NCI-H1436 treated with DMSO at 0.1 percent for 48 hours (cell line): ENCODE results near the gene RSPO1.
"Not testable (repeated sequence)": the region's sequence is repeated elsewhere in the genome, so short reads cannot be mapped to it uniquely, and the experiment has no call there.

Experiments
- DNase-seq: peaks from one replicate; lab custom pipeline; 2025; lab: John Stamatoyannopoulos, UW

Gene RSPO1

DNA sequence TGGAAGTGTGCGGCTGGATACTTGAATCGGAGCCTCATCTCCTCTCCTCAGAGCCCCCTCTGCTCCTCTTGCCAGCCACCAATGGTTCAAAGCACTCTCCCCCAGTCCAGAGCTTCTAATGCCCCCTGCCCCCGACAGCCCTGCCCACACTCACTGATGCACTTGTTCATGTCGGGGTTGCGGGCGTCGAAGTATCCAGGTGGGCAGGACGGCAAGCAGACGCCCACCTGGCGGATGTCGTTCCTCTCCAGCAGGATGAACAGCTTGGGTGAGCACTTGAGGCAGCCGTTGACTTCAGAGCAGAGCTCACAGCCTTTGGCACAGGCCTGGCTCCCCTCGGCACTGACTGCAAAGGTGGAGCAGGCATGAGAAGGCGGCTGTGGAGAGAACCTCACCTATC lies 18.4 kb downstream of the RSPO1 start:
- no peak for DNase-seq

DNA sequence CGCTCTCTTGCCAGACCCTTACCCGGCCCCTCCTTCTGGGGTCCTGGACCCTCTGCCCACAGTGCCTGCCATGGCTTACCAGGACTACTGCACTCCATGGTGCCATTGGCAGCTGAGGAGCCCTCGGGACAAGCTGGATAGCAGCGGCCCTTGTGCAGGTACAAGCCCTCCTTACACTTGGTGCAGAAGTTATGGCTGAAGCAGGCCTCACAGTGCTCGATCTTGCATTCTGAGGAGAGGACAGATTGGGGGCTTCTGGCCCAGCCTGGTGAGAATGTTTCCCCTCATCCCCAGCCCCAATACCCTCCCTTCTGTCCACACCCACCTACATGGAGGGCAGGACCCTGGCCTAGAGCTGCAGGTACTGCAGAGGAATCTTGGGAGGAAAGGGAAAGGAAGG lies 20.6 kb downstream of the RSPO1 start:
- DNase-seq: no peak

DNA sequence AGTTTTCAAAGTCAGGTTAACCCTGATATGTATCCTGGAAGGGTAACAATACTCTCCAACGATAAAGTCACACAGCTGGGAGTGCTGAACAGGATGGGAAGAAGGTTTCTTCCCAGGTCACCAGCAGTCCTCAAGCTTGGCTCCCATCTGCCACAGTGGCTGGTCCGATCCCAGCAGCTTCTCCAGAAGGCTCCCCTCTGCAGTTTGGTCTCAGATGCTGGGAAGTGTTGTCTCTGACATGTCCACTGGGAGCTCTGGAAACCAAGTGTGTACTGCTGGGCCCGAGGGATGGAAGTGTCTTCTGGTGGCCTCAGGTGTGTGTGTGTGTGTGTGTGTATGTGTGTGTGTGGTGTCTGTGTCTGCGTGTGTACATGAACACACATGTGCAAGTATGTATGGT lies 22.5 kb downstream of the RSPO1 start:
- no peak for DNase-seq

DNA sequence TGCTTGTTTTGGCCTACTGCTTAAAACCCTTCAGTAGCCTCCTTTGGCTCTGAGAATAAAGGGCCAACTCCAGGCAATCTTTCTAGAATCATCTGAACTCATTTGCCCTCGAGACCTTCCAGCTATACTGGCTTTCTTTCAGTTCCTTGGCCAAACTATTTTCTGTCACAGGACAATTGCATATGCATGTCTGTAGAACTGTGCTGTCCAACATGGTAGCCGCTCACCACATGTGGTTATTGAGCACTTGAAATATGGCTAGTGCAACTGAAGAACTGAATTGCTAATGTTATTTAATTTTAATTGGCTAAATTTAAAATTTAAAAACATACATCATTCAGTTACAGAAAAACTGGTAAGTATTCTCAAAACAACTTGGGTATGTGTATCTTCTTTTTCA lies 24.7 kb downstream of the RSPO1 start:
- DNase-seq: no peak

DNA sequence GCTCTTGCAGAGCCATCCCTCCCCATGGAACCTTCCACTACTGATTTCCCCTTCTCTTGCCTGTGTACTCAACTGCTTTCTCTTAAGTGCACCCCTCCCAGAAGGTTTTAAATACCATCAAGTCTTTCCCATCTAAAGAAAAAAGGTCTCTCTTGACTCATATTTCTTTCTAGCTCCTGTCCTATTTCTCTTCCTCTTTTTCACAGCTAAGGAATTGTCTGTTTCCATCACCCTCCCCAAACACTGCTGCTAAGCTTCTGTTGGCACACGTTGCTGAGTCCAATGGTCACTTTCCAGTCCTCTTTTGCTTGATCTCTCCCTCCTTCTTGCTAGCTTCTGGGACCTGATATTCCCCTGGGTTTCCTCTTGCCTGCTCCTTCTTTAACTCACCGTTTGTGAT lies 25.7 kb downstream of the RSPO1 start:
- DNase-seq: no peak

DNA sequence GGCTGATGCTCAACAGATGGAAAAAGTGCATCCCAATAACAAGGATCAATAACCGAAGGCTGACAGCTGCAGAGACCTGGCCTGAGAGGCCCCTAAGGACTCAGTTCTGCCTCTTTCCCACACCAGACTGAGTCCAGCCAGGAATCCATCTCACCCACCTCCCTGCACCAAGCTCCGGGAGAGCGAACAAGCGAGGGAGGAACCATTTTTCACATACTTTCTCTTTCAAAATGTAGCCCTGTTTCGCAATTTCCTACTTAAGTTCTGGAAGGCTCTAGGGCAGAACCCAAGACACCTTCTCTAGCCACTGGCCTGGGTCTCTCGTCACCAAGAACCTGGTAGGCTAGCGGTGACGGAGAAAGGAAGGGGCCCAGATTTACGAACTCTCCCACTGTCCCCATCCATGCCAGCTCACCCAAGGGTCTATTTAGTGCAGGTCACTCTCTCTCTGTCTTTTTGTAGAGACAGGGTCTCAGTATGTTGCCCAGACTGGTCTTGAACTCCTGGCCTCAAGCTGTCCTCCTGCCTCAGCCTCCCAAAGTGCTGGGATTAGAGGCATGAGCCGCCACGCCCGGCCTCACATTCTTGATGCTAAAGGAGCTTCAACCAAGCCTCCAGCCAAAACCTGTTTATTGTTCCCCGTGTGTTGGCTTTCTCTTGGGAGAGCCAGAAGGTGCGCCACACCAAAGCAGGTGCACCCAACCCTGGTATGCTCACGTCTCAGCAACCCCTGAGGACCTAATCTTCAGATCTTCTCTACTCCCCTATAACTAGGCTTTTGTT lies 28.0 kb downstream of the RSPO1 start:
- no peak for DNase-seq

DNA sequence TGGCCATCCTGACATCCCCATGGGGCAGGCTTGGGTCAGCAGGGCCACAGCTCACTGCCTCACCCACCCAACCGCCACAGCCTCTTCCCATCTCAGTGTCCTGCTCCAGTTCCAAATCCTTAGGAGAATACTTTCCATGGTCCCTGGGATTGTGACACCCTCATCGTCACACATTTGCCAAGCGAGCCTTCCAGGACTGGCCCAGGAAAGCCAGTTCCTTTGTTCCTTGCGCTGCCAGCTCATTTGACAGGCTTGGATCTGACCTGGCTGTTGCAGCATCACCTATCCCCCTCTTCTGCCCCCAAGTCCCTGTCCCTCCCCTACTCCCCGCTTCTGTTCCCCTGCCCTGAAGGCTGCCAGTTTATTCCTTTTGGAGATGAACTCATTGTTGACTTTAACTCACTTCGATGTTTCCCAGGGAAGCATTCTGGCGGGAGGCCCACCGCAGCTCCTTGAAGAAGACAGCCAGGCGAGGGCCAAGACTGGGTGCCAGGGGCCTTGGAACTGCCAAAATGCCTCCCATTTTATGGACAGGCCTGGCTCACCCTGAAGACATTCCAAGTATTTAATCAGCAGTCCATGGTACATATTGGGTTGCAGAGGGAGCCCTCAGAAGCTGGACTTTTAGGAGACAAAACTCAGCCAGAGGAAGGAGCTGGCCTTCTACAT lies 28.8 kb downstream of the RSPO1 start:
- DNase-seq: no peak

DNA sequence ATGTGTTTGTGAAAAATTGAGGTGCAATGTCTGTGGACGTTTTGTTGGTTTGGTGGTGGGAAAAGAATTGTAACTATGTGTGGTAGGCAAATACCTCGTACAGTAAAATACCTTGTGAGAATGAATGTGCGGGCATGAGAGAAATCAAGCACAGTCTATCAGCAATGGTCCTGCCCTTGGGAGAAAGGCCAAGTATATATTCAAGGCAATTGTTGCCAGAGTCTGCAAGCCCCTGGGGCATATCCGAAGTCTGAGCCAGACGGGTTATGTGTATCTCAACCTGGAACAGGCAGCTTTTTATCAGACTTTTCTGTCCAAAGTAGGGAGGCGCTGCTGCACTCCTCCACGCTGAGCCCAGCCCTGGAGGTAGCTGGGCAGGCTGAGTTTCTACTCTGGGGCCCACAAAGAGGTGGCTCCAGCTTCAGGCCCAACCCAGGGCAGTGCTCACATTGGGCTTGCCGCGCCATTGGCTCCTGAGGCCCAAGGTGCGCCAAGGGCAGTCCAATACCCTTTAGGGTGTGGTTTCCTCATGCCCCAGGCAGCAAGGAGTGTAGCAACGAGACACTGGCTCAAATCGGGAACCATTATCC lies 29.5 kb downstream of the RSPO1 start:
- DNase-seq: no peak

DNA sequence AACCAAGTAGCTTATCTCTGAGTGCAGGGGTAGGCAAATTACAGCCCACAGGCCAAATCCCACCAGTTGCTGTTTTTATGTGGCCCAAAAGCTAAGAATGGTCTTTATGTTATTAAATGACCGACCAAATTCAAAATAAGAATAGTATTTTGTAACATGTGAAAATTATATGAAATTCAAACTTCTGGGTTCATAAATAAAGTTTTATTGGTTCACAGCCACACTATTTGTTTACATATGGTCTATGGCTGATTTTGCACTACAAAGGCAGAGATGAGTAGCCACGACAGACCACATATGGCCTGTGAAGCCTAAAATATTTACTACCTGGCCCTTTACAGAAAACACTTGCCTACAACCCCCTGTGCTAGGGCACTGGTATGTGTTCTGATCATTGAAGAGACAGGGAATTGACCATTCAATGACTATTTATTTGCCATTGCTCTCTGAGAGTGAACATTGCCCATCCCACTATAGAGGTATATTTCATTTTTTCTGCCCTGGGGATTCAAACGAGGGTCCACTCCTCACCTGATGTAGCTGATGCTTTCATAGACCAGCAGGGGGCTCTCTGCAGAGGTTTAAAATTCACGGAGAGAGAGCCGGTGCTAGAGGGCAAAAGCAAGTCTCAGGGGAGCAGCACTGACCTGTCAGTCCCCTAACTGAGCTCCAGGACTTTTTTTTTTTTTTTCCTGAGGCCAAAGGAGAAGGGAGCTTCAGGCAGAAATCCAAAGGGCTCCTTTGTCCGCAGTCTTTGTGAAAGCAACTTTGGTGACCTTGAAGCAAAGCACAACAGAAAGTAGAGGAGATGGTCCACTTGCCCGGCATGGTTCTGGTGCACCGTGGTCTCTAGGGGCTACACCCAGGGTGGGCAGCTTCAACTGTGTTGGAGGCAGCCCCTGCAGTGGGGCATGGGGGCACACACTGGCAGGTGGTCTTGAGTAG lies 31.7 kb downstream of the RSPO1 start:
- no peak for DNase-seq

DNA sequence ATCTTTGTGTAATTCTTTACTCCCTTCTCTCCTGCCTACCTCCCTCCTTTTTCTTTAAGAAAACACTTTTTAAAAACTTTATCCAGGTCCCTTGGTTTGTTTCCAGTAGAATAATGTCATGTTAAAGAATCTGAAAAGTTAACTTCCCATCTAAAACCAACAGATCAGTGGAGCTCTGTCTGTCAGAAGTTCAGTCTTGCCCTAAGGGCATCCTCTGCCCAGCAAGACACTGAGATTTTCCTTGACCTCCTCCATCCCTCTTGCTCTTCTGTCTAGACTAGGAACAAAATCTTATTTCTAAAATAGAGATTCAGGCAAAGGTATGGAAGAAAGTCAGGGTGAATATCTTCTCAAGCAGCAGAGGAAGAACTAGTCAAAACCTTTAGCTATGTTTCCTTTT lies 33.3 kb downstream of the RSPO1 start:
- no peak for DNase-seq

DNA sequence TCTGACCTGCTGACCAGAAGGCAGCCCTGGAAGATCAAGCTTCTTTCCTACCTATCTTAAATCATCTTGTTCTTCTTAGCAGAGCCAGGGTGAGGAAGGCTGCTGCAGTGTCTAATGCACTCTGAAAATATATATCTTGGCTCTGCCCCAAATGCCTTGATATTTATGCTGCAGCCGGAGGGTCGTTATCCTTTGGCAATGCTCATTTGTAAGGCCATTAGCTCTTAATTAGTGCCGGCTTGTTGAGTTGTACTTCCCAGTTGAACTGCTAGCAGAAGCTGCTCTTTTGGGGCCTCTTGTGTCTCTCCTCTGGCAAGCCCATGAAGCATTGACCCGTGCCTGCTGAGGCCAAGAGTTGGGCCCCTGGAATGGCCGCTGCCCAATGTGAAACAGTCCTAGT lies 34.8 kb downstream of the RSPO1 start:
- no peak for DNase-seq

DNA sequence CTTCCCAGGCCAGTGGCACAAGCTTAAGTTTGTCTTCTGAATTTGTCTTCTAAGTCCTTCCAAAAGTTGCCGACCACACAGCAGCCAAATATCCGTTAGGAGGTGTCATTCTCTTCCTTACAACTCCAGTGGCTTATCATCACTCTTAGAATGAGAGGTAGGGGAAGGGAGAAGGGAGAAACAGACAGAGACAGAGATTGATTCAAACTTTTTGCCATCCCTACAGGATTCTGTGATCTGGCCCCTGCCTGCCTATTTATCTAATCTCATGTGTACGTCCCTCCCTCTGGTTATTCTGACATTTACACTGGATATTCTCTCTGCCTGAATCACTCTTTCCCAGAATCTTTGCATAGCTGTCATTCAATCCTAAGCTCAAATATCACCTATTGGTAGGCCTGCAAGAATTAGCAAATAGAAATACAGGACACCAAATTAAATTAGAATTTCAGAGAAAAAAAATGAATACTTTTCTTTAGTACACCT lies 38.5 kb downstream of the RSPO1 start:
- no peak for DNase-seq

DNA sequence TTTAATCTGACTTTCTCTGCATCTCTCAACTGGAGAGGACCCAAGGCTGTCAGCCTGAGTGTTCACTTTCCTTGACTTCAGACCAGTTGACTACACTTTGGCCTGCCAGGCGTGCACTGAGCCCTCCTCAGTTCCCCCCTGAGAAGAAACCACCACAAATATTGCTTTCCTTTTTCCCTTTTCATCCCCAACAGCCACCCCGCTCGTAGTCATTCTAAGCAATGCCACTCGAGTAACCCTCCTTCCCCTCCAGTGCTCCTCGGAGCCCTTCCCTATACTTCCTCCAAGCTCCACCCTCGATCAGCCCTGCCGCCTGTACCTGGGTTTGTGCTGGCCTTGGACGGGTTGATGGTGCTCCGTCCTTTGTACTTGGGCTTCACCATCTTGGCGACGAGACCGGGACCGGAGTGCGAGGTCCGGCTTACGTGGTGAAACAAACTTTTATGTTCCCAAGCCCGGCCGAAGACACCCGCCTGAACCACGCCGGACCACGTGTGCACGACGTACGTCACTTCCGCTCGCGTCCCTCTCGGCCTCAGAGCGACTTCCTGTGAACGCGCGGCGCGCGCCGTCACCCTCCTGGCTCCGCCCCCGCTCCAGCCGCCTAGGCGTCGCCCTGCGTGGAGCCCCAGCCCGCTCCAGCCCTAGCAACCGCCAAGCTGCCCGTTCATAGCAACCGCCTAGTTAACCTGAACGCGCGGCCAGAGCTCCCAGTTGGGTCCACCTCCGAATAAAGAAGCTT lies 39.1 kb downstream of the RSPO1 start, which contains the start of gene GNL2:
Gene GNL2 (minus strand): TSS at position 498 of the 742 bp plus-strand sequence. CDS start 115 bp downstream, at position 383.
- DNase-seq: peak; percentile 68

DNA sequence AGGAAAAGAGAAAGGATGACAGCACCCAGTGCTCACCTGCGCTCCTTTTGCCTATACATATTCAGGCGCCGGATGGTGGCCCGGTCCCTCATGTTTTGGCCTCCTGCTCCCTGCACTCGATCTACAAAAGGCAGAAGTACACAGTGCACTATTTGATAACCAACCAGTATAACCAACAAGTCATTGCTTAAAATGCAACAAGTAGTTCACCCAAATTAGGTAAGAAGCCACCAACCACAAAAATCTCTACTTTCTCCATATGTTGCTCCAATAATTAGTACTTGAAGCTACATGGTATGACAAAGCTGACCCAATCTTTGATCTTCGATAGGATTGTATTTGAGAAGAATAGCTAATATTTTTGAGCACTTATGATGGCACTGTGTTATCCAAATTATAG lies 41.0 kb downstream of the RSPO1 start:
- no peak for DNase-seq

DNA sequence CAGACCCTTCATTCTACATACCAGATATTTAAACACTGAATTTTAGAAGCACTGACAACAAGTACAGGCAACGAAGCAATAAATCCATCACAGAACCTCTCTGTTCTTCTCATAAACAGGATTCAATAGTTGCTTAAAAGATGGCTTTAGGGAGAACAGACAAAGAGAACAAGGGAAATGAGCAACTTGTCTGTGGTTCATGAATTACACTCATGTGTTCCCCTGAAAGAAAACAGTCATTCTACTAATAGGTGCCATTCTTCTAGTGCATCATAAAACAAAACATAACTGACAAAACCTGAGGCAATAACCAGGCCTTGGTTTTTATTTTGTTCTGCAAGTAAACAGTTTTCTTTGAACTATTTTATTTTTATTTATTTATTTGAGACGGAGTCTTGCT lies 45.8 kb downstream of the RSPO1 start:
- DNase-seq: no peak

DNA sequence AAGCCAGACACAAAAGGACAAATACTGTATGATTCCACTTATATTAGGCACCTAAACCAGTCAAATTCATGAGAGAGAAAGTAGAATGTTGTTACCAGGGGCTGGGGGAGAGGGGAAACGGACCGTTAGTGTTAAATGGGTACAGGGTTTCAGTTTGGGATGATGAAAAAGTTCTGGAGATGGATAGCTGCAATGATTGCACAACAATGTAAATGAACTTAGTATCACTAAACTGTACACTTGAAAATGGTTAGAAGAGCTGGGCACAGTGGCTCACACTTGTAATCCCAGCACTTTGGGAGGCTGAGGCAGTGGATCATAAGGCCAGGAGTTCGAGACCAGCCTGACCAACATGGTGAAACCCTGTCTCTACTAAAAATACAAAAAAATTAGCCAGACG lies 50.1 kb downstream of the RSPO1 start:
- not testable (repeated sequence) for DNase-seq

DNA sequence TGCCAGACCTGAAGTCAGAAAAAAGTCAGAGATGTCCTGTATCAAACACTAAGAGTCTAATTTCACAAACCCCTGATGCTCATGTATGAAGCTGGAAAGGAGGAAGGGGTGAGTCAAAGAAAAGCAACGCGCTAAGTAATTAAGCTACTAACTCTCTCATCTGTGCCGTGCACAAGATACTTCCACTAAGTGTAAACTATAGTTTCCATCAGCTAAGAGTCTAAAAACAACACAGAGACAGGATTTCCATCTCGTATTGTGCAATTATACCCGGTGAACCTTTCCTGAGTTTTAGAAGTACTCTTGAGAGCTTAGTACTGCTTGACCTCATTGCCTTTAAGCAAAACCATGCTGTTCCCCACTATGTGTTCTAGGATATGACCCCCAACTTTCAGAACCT lies 59.0 kb downstream of the RSPO1 start:
- DNase-seq: no peak

DNA sequence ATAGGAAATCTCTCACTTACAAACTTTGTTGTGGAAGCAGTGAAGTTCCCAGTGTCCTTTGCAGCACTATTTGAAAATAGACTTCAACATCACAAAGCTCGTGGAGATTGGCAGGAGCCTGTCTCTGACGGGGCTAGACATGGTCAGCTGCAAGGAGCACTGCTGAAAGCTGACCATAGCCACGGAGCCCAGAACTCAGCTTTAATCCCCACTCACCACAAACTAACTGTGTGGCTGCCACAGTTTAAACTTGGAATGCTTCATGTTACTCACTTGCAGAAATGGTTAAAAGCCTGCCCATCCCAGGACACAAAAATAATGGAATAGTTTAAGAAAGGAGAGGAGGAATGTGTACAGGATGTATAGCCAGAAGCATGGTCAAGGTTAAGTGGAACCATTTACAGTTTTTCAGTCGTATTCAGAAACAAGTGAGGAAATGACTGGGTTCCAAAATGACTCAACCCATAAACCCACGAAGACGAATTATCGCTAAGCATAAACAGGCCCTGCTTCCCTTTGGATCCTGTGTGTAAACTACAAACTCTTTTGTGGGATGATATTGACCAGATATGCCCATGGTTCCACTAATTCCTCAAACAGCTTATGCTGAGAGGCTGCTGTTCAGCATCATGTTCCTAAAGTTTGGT lies 59.7 kb downstream of the RSPO1 start:
- DNase-seq: no peak

DNA sequence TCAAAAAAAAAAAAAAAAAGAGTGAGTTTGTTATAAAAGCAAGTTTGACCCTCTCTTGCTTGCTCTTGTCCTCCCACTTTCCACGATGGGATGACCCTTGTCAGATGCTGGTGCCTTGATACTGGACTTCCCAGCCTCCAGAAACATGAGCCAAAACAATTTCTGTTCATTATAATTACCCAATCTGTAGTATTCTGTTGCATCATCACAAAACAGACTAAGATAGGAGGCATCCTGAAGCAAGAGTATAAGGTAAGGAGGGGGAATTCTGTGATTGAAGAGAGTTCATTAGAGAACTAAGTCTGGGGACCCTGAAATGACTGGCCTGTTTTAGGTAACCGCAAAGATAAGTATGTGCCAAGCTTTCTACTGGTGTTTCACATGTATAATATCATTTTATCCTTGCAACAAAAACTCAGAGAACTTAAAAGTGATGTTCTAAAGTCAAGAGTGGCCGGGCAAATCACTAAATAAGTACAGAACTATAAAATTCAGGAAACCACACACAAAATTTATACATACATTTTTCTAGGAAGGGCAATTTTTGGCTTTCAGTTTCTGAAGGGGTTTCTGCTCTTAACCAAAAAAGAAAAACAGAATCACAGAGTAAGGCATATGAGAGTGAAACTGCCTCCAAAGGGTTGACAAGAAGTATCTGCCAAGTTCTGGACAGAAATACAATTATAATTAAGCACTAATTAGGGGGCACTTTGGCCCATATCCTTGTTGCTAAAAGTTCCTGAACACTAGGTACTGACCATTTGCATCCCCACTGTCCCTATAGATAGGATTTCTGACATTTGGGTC lies 64.0 kb downstream of the RSPO1 start:
- DNase-seq: no peak

DNA sequence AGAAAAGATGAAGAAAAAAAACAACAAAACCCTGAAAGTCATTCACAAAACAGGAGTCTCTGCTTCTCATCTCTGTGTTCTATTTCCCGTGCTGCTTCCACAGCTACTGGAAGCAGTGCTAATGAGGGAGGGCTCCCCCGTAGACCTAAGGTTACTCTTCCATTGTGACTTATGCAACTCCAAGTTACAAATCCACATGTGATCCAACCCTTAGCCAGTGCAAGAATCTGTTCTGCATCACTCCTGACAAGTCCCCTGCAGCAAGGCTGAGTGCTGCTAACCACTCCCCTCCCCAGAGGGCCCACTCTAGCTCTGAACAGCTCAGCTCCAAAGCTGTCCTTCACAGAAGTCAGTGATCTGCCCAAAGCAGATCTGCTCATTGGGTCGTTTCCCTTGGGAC lies 67.7 kb downstream of the RSPO1 start:
- no peak for DNase-seq
